ENCODE measurements around the gene SPATA31E1. TPM values are rescaled to one million over a fixed set of nuclear protein-coding genes. Genes with fewer than 3 reads are reported as not detected.

The SPATA31E1 gene
- polyA plus RNA-seq, 1 of the 3 experiments (the other 2 are of a cell fraction): not detected

DNA sequence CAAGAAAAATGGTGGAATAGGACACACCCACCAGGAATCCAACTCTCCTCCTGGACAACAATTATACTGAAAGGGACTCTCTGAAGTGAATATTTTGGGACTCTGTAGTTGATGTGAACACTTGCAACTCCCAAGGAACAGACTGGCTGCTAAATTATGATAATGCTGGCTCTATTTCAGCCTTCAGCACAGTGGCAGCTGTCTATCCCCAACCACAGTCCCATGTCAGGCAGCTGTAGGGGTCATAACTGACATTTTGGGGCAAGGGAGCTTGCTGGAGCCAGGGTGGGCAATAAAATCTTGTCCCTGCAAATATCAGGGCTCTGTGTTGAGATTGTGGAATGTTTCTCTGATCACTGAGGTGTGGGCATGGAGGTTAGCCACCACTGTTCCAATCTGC lies 14.2 kb downstream of the SPATA31E1 start:
- TF ChIP-seq YY1 (IDR thresholded peaks at IDR 0.05; ENCODE audit: low read depth) (no peak), TEAD4 (IDR thresholded peaks at IDR 0.05; ENCODE audit: borderline replicate concordance, insufficient read depth) (no peak), USF2 (IDR thresholded peaks at IDR 0.05; ENCODE audit: borderline replicate concordance, low read depth, low read length) (no peak), GABPA (IDR thresholded peaks at IDR 0.05; ENCODE audit: low read depth) (no peak), RFX5 (IDR thresholded peaks at IDR 0.05; ENCODE audit: low read length) (no peak), TCF12 (IDR thresholded peaks at IDR 0.05) (no peak), RXRA (IDR thresholded peaks at IDR 0.05; ENCODE audit: borderline replicate concordance, low read depth) (no peak), TAF1 (IDR thresholded peaks at IDR 0.05; ENCODE audit: borderline replicate concordance, low read depth, low read length) (no peak), USF1 (IDR thresholded peaks at IDR 0.05; ENCODE audit: borderline replicate concordance, low read depth) (no peak), MAX (IDR thresholded peaks at IDR 0.05; ENCODE audit: low read depth) (no peak), ELF1 (IDR thresholded peaks at IDR 0.05) (no peak), IRF3 (IDR thresholded peaks at IDR 0.05; ENCODE audit: low read depth, low read length) (no peak), GATA2 (CRISPR knock-in tag; IDR thresholded peaks at IDR 0.05) (no peak), RCOR1 (IDR thresholded peaks at IDR 0.05; ENCODE audit: low read length) (no peak), FOXJ3 (CRISPR knock-in tag; IDR thresholded peaks at IDR 0.05) (no peak), NFIC (IDR thresholded peaks at IDR 0.05; ENCODE audit: borderline replicate concordance) (no peak), POLR2AphosphoS5 (IDR thresholded peaks at IDR 0.05; ENCODE audit: low read depth, low read length) (no peak)
- TF ChIP-seq, protein P1, sequence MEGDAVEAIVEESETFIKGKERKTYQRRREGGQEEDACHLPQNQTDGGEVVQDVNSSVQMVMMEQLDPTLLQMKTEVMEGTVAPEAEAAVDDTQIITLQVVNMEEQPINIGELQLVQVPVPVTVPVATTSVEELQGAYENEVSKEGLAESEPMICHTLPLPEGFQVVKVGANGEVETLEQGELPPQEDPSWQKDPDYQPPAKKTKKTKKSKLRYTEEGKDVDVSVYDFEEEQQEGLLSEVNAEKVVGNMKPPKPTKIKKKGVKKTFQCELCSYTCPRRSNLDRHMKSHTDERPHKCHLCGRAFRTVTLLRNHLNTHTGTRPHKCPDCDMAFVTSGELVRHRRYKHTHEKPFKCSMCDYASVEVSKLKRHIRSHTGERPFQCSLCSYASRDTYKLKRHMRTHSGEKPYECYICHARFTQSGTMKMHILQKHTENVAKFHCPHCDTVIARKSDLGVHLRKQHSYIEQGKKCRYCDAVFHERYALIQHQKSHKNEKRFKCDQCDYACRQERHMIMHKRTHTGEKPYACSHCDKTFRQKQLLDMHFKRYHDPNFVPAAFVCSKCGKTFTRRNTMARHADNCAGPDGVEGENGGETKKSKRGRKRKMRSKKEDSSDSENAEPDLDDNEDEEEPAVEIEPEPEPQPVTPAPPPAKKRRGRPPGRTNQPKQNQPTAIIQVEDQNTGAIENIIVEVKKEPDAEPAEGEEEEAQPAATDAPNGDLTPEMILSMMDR (IDR thresholded peaks at IDR 0.05): no peak
- CTCF ChIA-PET: no interaction called here
- Histone ChIP-seq H3K9ac (no peak overlapping the region), H3K27me3 (ENCODE audit: insufficient read depth) (no peaks in the 10 kb centered on the region), H4K20me1 (ENCODE audit: insufficient read depth) (no peaks in the 10 kb centered on the region), H3K9me3 (no peaks in the 10 kb centered on the region), H3K79me2 (ENCODE audit: insufficient read depth) (no peaks in the 10 kb centered on the region; the same call in 1 of the 2 replicates), H3K4me3 (ENCODE audit: low read depth in 2 of 2, low read length in 1 of 2) (no peak overlapping the region), H3K27ac (ENCODE audit: low read depth in 2 of 2, low read length in 1 of 2) (no peak overlapping the region), H2AFZ (ENCODE audit: low read depth) (no peak overlapping the region), H3K4me2 (no peak overlapping the region), H3F3A (replicated peaks; ENCODE audit: insufficient read depth) (no peaks in the 10 kb centered on the region), H3K4me1 (ENCODE audit: control insufficient read depth in 1 of 2, insufficient read depth in 2 of 2, low read depth in 1 of 2, low read length in 1 of 2) (no peaks in the 10 kb centered on the region), H3K9me2 (no peaks in the 10 kb centered on the region; the same call in 1 of the 2 replicates), H3K36me3 (replicated peaks in 1 of 2; ENCODE audit: control insufficient read depth in 1 of 2, insufficient read depth in 2 of 2, low read length in 1 of 2) (no peaks in the 10 kb centered on the region)
- POLR2A ChIA-PET: no interaction called here
- no peak for DNase-seq
